GM12874 (cell line): ENCODE data around the gene WNT7B.

ENCODE experiments used
- CTCF ChIP-seq: IDR thresholded peaks from 2 replicates; pipeline ENCODE4 v1.5.1; 2011; ENCODE audit warnings: low read depth, mild to moderate bottlenecking, control low read depth, low read length, moderate library complexity; ENCODE audit not compliant: insufficient read depth

Gene WNT7B

GRCh38 chr22:45903355-45904135, 73.4 kb downstream of the WNT7B start:
- no peak for TF ChIP-seq CTCF

GRCh38 chr22:45897736-45898135, 79.2 kb downstream of the WNT7B start:
- TF ChIP-seq CTCF = no peak

GRCh38 chr22:45896964-45897538, 79.9 kb downstream of the WNT7B start:
- no peak for TF ChIP-seq CTCF

- TF ChIP-seq CTCF = no peak
Observed at GRCh38 chr22:45896153-45896951, 80.6 kb downstream of the WNT7B start.

GRCh38 chr22:45895436-45896152, 81.4 kb downstream of the WNT7B start:
- no peak for TF ChIP-seq CTCF

- no peak for TF ChIP-seq CTCF
Observed at GRCh38 chr22:45893516-45893915, 83.4 kb downstream of the WNT7B start.
